ENCODE data around the gene GLRX3.
"Not testable (repeated sequence)": the region's sequence is repeated elsewhere in the genome, so short reads cannot be mapped to it uniquely, and the experiment has no call there.

DNA sequence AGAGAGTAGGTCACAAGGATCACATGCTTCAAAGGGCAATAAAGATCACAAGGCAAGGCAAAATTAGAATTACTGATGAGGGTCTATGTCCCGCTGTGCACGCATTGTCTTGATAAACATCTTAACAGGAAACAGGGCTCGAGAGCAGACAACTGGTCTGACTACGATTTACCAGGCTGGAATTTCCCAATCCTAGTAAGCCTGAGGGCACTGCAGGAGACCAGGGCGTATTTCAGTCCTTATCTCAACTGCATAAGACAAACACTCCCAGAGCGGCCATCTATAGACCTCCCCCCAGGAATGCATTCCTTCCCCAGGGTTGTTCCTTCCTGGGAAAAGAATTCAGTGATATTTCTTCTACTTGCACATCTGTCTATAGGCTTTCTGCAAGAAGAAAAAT lies 18.7 kb upstream of the GLRX3 start:
- not testable (repeated sequence) for TF ChIP-seq EZH2 (IDR thresholded peaks at IDR 0.05; ENCODE audit: low read depth, unreplicated experiment); POLR2AphosphoS5 (IDR thresholded peaks at IDR 0.05; ENCODE audit: low read depth); EZH2phosphoT487 (IDR thresholded peaks at IDR 0.05; ENCODE audit: unreplicated experiment); CREB1 (CRISPR knock-in tag; IDR thresholded peaks at IDR 0.05; ENCODE audit: low read depth); JUNB (IDR thresholded peaks at IDR 0.05; ENCODE audit: unreplicated experiment); ZNF114 (CRISPR knock-in tag; IDR thresholded peaks at IDR 0.05); ZNF331 (CRISPR knock-in tag; IDR thresholded peaks at IDR 0.05; ENCODE audit: low read depth); NANOG (IDR thresholded peaks at IDR 0.05; ENCODE audit: borderline replicate concordance); STAT1 (IDR thresholded peaks at IDR 0.05; ENCODE audit: unreplicated experiment)
- TF ChIP-seq, protein P1, sequence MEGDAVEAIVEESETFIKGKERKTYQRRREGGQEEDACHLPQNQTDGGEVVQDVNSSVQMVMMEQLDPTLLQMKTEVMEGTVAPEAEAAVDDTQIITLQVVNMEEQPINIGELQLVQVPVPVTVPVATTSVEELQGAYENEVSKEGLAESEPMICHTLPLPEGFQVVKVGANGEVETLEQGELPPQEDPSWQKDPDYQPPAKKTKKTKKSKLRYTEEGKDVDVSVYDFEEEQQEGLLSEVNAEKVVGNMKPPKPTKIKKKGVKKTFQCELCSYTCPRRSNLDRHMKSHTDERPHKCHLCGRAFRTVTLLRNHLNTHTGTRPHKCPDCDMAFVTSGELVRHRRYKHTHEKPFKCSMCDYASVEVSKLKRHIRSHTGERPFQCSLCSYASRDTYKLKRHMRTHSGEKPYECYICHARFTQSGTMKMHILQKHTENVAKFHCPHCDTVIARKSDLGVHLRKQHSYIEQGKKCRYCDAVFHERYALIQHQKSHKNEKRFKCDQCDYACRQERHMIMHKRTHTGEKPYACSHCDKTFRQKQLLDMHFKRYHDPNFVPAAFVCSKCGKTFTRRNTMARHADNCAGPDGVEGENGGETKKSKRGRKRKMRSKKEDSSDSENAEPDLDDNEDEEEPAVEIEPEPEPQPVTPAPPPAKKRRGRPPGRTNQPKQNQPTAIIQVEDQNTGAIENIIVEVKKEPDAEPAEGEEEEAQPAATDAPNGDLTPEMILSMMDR (conservative IDR thresholded peaks at IDR 0.05; ENCODE audit: low read depth in 2 of 2) = not testable (repeated sequence)
- TF ChIP-seq, protein P2, sequence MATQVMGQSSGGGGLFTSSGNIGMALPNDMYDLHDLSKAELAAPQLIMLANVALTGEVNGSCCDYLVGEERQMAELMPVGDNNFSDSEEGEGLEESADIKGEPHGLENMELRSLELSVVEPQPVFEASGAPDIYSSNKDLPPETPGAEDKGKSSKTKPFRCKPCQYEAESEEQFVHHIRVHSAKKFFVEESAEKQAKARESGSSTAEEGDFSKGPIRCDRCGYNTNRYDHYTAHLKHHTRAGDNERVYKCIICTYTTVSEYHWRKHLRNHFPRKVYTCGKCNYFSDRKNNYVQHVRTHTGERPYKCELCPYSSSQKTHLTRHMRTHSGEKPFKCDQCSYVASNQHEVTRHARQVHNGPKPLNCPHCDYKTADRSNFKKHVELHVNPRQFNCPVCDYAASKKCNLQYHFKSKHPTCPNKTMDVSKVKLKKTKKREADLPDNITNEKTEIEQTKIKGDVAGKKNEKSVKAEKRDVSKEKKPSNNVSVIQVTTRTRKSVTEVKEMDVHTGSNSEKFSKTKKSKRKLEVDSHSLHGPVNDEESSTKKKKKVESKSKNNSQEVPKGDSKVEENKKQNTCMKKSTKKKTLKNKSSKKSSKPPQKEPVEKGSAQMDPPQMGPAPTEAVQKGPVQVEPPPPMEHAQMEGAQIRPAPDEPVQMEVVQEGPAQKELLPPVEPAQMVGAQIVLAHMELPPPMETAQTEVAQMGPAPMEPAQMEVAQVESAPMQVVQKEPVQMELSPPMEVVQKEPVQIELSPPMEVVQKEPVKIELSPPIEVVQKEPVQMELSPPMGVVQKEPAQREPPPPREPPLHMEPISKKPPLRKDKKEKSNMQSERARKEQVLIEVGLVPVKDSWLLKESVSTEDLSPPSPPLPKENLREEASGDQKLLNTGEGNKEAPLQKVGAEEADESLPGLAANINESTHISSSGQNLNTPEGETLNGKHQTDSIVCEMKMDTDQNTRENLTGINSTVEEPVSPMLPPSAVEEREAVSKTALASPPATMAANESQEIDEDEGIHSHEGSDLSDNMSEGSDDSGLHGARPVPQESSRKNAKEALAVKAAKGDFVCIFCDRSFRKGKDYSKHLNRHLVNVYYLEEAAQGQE (IDR thresholded peaks at IDR 0.05; ENCODE audit: unreplicated experiment) = not testable (repeated sequence)
- TF ChIP-seq, protein P3, sequence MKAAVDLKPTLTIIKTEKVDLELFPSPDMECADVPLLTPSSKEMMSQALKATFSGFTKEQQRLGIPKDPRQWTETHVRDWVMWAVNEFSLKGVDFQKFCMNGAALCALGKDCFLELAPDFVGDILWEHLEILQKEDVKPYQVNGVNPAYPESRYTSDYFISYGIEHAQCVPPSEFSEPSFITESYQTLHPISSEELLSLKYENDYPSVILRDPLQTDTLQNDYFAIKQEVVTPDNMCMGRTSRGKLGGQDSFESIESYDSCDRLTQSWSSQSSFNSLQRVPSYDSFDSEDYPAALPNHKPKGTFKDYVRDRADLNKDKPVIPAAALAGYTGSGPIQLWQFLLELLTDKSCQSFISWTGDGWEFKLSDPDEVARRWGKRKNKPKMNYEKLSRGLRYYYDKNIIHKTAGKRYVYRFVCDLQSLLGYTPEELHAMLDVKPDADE (IDR thresholded peaks at IDR 0.05) = not testable (repeated sequence)
- TF ChIP-seq, protein P4, sequence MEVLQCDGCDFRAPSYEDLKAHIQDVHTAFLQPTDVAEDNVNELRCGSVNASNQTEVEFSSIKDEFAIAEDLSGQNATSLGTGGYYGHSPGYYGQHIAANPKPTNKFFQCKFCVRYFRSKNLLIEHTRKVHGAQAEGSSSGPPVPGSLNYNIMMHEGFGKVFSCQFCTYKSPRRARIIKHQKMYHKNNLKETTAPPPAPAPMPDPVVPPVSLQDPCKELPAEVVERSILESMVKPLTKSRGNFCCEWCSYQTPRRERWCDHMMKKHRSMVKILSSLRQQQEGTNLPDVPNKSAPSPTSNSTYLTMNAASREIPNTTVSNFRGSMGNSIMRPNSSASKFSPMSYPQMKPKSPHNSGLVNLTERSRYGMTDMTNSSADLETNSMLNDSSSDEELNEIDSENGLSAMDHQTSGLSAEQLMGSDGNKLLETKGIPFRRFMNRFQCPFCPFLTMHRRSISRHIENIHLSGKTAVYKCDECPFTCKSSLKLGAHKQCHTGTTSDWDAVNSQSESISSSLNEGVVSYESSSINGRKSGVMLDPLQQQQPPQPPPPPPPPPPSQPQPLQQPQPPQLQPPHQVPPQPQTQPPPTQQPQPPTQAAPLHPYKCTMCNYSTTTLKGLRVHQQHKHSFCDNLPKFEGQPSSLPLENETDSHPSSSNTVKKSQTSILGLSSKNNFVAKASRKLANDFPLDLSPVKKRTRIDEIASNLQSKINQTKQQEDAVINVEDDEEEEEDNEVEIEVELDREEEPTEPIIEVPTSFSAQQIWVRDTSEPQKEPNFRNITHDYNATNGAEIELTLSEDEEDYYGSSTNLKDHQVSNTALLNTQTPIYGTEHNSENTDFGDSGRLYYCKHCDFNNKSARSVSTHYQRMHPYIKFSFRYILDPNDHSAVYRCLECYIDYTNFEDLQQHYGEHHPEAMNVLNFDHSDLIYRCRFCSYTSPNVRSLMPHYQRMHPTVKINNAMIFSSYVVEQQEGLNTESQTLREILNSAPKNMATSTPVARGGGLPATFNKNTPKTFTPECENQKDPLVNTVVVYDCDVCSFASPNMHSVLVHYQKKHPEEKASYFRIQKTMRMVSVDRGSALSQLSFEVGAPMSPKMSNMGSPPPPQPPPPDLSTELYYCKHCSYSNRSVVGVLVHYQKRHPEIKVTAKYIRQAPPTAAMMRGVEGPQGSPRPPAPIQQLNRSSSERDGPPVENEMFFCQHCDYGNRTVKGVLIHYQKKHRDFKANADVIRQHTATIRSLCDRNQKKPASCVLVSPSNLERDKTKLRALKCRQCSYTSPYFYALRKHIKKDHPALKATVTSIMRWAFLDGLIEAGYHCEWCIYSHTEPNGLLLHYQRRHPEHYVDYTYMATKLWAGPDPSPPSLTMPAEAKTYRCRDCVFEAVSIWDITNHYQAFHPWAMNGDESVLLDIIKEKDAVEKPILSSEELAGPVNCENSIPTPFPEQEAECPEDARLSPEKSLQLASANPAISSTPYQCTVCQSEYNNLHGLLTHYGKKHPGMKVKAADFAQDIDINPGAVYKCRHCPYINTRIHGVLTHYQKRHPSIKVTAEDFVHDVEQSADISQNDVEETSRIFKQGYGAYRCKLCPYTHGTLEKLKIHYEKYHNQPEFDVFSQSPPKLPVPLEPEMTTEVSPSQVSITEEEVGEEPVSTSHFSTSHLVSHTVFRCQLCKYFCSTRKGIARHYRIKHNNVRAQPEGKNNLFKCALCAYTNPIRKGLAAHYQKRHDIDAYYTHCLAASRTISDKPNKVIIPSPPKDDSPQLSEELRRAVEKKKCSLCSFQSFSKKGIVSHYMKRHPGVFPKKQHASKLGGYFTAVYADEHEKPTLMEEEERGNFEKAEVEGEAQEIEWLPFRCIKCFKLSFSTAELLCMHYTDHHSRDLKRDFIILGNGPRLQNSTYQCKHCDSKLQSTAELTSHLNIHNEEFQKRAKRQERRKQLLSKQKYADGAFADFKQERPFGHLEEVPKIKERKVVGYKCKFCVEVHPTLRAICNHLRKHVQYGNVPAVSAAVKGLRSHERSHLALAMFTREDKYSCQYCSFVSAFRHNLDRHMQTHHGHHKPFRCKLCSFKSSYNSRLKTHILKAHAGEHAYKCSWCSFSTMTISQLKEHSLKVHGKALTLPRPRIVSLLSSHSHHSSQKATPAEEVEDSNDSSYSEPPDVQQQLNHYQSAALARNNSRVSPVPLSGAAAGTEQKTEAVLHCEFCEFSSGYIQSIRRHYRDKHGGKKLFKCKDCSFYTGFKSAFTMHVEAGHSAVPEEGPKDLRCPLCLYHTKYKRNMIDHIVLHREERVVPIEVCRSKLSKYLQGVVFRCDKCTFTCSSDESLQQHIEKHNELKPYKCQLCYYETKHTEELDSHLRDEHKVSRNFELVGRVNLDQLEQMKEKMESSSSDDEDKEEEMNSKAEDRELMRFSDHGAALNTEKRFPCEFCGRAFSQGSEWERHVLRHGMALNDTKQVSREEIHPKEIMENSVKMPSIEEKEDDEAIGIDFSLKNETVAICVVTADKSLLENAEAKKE (CRISPR knock-in tag; IDR thresholded peaks at IDR 0.05) = not testable (repeated sequence)
